HepG2 (cell line): ENCODE measurements around the gene PLEKHG2. TPM values are rescaled to one million over a fixed set of nuclear protein-coding genes. Genes with fewer than 3 reads are reported as not detected.

Experiments
- ATAC-seq: fragments of 200-7000 bp; cut with Tn5 transposase; 3 replicates; pipeline ENCODE4 v1.9.1; 2020; ENCODE audit warnings: mild to moderate bottlenecking, moderate library complexity
- BruUV-seq: library from RNA; stranded (reverse); fragments of 400-500 nt; replicated peaks from 2 replicates; lab custom pipeline; 2021; lab: Mats Ljungman, UMichigan
- CTCF ChIA-PET: fragments of 300-600 bp; formaldehyde crosslinking; extraction: SDS; loops from one replicate; lab custom pipeline; 2021; ENCODE audit warnings: low total read pairs, inconsistent platforms, low intra/inter-chr PET ratio; lab: Yijun Ruan, JAX
- POLR2A ChIA-PET: fragments of 350-600 bp; sonication (Branson Sonifier 250); formaldehyde crosslinking; loops from one replicate; lab custom pipeline; 2020; ENCODE audit warnings: antibody characterized with exemption, inconsistent platforms; lab: Yijun Ruan, JAX
- DNase-seq: peaks from one replicate; pipeline ENCODE4 v3.0.0-alpha.2; 2015; ENCODE audit warnings: low spot score
- FAIRE-seq: peaks from 3 replicates; lab custom pipeline; 2011; peaks lifted over from hg19 to GRCh38; lab: Jason Lieb, UNC
- H2AFZ ChIP-seq: one replicate; pipeline ENCODE4 v1.6.1; 2011; ENCODE audit warnings: low read length, inconsistent platforms
- H3K27ac ChIP-seq: fragments of 300-600 bp; 3 replicates; pipeline ENCODE4 v1.8.0; 2011; ENCODE audit warnings: mixed run types, mild to moderate bottlenecking, mixed read lengths, low read length, inconsistent platforms; ENCODE audit not compliant: insufficient read depth; ENCODE audit errors: extremely low read length
- H3K27me3 ChIP-seq, 2 experiments: fragments of 200-600 bp in 1 of 2; 2 replicates in 1 of 2; 3 replicates in 1 of 2; pipeline versions ENCODE4 v1.6.0 to v1.8.0; 2011; ENCODE audit warnings: low read length in 2 of 2, mild to moderate bottlenecking in 2 of 2, moderate library complexity in 2 of 2, inconsistent platforms in 1 of 2; ENCODE audit not compliant: insufficient read depth in 2 of 2, control insufficient read depth in 1 of 2
- H3K36me3 ChIP-seq, 2 experiments: fragments of 200-600 bp in 1 of 2; replicated peaks in 1 of 2; 2 replicates in 1 of 2; 3 replicates in 1 of 2; pipeline versions ENCODE4 v1.5.1 to v1.8.0; 2011; ENCODE audit warnings: low read length in 2 of 2, inconsistent platforms in 1 of 2; ENCODE audit not compliant: insufficient read depth in 2 of 2, control insufficient read depth in 1 of 2
- H3K4me1 ChIP-seq: 2 replicates; pipeline ENCODE4 v1.5.1; 2012; ENCODE audit warnings: low read length, inconsistent platforms; ENCODE audit not compliant: insufficient read depth
- H3K4me2 ChIP-seq: 2 replicates; pipeline ENCODE4 v1.6.0; 2011; ENCODE audit warnings: low read depth, low read length, inconsistent platforms
- H3K4me3 ChIP-seq, 3 experiments: fragments of 200-600 bp in 1 of 3; sonication (generic), shearing (Covaris generic) in 1 of 3; replicated peaks in 1 of 3; 2 replicates each; pipeline ENCODE4 v1.5.1; 2011 to 2016; ENCODE audit warnings: low read length in 3 of 3, inconsistent platforms in 2 of 3, low read depth in 2 of 3, mild to moderate bottlenecking in 2 of 3, control low read depth in 1 of 3, mixed read lengths in 1 of 3; ENCODE audit not compliant: insufficient read depth in 1 of 3
- H3K79me2 ChIP-seq: one replicate; pipeline ENCODE4 v1.6.1; 2011; ENCODE audit warnings: low read length, inconsistent platforms; ENCODE audit not compliant: insufficient read depth
- H3K9ac ChIP-seq: 2 replicates; pipeline ENCODE4 v1.6.0; 2011; ENCODE audit warnings: mild to moderate bottlenecking, low read depth, low read length, inconsistent platforms; ENCODE audit not compliant: insufficient read depth
- H3K9me3 ChIP-seq: 2 replicates; pipeline ENCODE4 v1.5.1; 2012; ENCODE audit warnings: mild to moderate bottlenecking, low read length
- H4K20me1 ChIP-seq: 2 replicates; pipeline ENCODE4 v1.6.0; 2011; ENCODE audit warnings: inconsistent platforms, mild to moderate bottlenecking, low read length, moderate library complexity; ENCODE audit not compliant: insufficient read depth
- CTCF ChIP-seq: sonication (generic); formaldehyde crosslinking; IDR thresholded peaks from 2 replicates; pipeline ENCODE4 v1.5.0; 2020; ENCODE audit warnings: mild to moderate bottlenecking, missing genetic modification reagents, moderate library complexity
- HNRNPL ChIP-seq: fragments of 200-400 bp; formaldehyde crosslinking; IDR thresholded peaks from 2 replicates; pipeline ENCODE4 v1.6.1; 2017; ENCODE audit warnings: mild to moderate bottlenecking, low read depth, low read length
- TGIF2 ChIP-seq: IDR thresholded peaks from 2 replicates; pipeline ENCODE4 v1.6.1; 2016; ENCODE audit warnings: control low read depth, missing compliant biosample characterization
- ZNF280B ChIP-seq: sonication (generic); formaldehyde crosslinking; IDR thresholded peaks from 2 replicates; pipeline ENCODE4 v1.5.0; 2020; ENCODE audit warnings: missing genetic modification reagents, mild to moderate bottlenecking, borderline replicate concordance
- ZNF296 ChIP-seq: sonication (generic); formaldehyde crosslinking; conservative IDR thresholded peaks from 2 replicates; pipeline ENCODE4 v1.5.0; 2020; ENCODE audit warnings: mild to moderate bottlenecking, missing genetic modification reagents
- WGBS: methylation state at CpG from one replicate; pipeline ENCODE4 v1.1.6; 2017; ENCODE audit warnings: low lambda C conversion rate; 5-methylcytosine and 5-hydroxymethylcytosine counted together
- in situ Hi-C: cut with HindIII; loops from 2 replicates; pipeline ENCODE4 v1.10.0; 2017; ENCODE audit warnings: low pct_unique_long_range_greater_than_20kb; ENCODE audit not compliant: extremely low pct_ligation_motif_present
- intact Hi-C: fragments of 100-400 bp; cut with micrococcal nuclease; formaldehyde crosslinking; loops from one replicate; pipeline ENCODE4 v1.10.0; 2022; ENCODE audit not compliant: unreplicated experiment
- polyA plus RNA-seq, 8 experiments: library from polyadenylated mRNA; depleted of rRNA in 3 of 8; stranded (reverse) in 7 of 8; unstranded in 1 of 8; fragments of >200 nt; fragmentation: Illumina TruSeq in 4 of 8; extraction: Trizol in 4 of 8; gene quantifications; 2 replicates each; pipeline versions ENCODE4 v1.2.1 to v1.2.3, GENCODE V29; 2011 to 2016; ENCODE audit warnings: low read depth in 4 of 8, missing spikeins in 1 of 8, mixed read lengths in 1 of 8; ENCODE audit not compliant: insufficient read depth in 1 of 8
- total RNA-seq, 5 experiments: library from RNA; depleted of rRNA; stranded (reverse); fragments of >200 nt; fragmentation: Illumina TruSeq; extraction: Trizol; gene quantifications; 2 replicates each; pipeline ENCODE4 v1.2.3, GENCODE V29; 2016; ENCODE audit warnings: low read depth in 1 of 5

The PLEKHG2 gene
- total and polyA plus RNA-seq, 2 of the 13 experiments (the other 11 are each of a cell fraction or from before 2014, with no cell fraction given) = 3.6 to 6.8 TPM

- Histone ChIP-seq H2AFZ (no peak overlapping the region), H3K4me2 (no peak overlapping the region), H3K9me3 (no peaks in the 10 kb centered on the region), H3K9ac (no peak overlapping the region), H3K79me2 (peaks cover 10% of the 10 kb centered on the region), H3K4me1 (peaks cover 45% of the 10 kb centered on the region), H4K20me1 (no peaks in the 10 kb centered on the region), H3K4me3 (no peak overlapping the region), H3K36me3 (peaks cover 4 to 10% of the 10 kb centered on the region in 2 experiments; a peak in 4 of 5 replicates), H3K27me3 (no peaks in the 10 kb centered on the region), H3K27ac (no peak overlapping the region)
- FAIRE-seq (no peak), ATAC-seq (no peak), DNase-seq (no peak)
- ChIA-PET CTCF (no interaction called here), POLR2A (interaction anchor here (1.8 to 4.2 kb wide), 4 partner anchors 13 to 20 kb away, joined by 13 to 47 read pairs (median 26); partner anchors contain the start of gene RPS16)
- WGBS = 89% methylated on average over 29 of the region's 35 CpGs
- intact Hi-C loops (loop anchor here (10.0 kb wide), 1 partner anchor 119 kb away; the partner anchor contains the start of gene EID2B), in situ Hi-C loops (no loop called here)
- 0 out of 2 replicates have a peak, but pooled peaks have one; percentile 27 for TF ChIP-seq CTCF (CRISPR knock-in tag)
- TF ChIP-seq HNRNPL = peak; percentile 55; the same call in 1 of the 2 replicates
- no peak for TF ChIP-seq ZNF296 (CRISPR knock-in tag)
- TF ChIP-seq ZNF280B = peak; percentile 28; the same call in 1 of the 2 replicates
- TF ChIP-seq TGIF2 (CRISPR knock-in tag) = no peak
- no TSS peak for BruUV-seq
Observed at GRCh38 chr19:39415111-39416046, 2.9 kb downstream of the PLEKHG2 start.
